NT2/D1 (cell line): ENCODE results near the gene VTI1A.

Experiments used
- SUZ12 ChIP-seq: IDR thresholded peaks from 2 replicates; pipeline ENCODE4 v1.6.1; 2011; ENCODE audit not compliant: insufficient read length, insufficient read depth; ENCODE audit errors: extremely low read depth
- YY1 ChIP-seq: IDR thresholded peaks from 2 replicates; pipeline ENCODE4 v1.6.1; 2011; ENCODE audit not compliant: insufficient read length, insufficient read depth
- ZNF274 ChIP-seq: IDR thresholded peaks from 2 replicates; pipeline ENCODE4 v1.6.1; 2011; ENCODE audit warnings: mild to moderate bottlenecking, low read depth, low read length

- no peak for TF ChIP-seq YY1
- no peak for TF ChIP-seq ZNF274
- TF ChIP-seq SUZ12, result no peak
Observed at GRCh38 chr10:112678581-112678980, 231.6 kb downstream of the VTI1A start.
